ENCODE data around the gene FAF2. TPM values are rescaled to one million over a fixed set of nuclear protein-coding genes. Genes with fewer than 3 reads are reported as not detected.

FAF2 gene
- total and polyA plus RNA-seq, 10 of the 15 experiments (the other 5 are each of a cell fraction or from before 2014, with no cell fraction given): 19.0 to 45.1 (median 35.6) TPM

- TF ChIP-seq ZBTB40 (IDR thresholded peaks at IDR 0.05; ENCODE audit: borderline replicate concordance) (no peak; the same call in 1 of the 2 replicates), HSF1 (IDR thresholded peaks at IDR 0.05; ENCODE audit: low read depth, low read length) (no peak), GATAD2B (conservative IDR thresholded peaks at IDR 0.05; ENCODE audit: low read depth) (peak; percentile 53; the same call in 1 of the 2 replicates), HDAC6 (IDR thresholded peaks at IDR 0.05; ENCODE audit: unreplicated experiment) (no peak), BCL11A (IDR thresholded peaks at IDR 0.05; ENCODE audit: low read depth, low read length) (no peak), EED (IDR thresholded peaks at IDR 0.05; ENCODE audit: low read depth) (no peak; the same call in 1 of the 2 replicates), IKZF2 (IDR thresholded peaks at IDR 0.05) (no peak; a peak in 1 of 4 replicates), ZNF207 (IDR thresholded peaks at IDR 0.05; ENCODE audit: borderline replicate concordance) (no peak), FOXK2 (IDR thresholded peaks at IDR 0.05) (no peak), ZBED1 (IDR thresholded peaks at IDR 0.05; ENCODE audit: borderline replicate concordance) (no peak), ZSCAN29 (IDR thresholded peaks at IDR 0.05) (no peak), ASH2L (IDR thresholded peaks at IDR 0.05; ENCODE audit: borderline replicate concordance, low read depth) (no peak), RUNX3 (IDR thresholded peaks at IDR 0.05; ENCODE audit: low read length) (0 out of 2 replicates have a peak, but pooled peaks have one; percentile 29), SMC3 (IDR thresholded peaks at IDR 0.05; ENCODE audit: borderline replicate concordance, low read length) (no peak), ESRRA (IDR thresholded peaks at IDR 0.05; ENCODE audit: low read length) (no peak), POLR2AphosphoS5 (IDR thresholded peaks at IDR 0.05; ENCODE audit: low read length) (peak; percentile 82)
- TF ChIP-seq, protein P1, sequence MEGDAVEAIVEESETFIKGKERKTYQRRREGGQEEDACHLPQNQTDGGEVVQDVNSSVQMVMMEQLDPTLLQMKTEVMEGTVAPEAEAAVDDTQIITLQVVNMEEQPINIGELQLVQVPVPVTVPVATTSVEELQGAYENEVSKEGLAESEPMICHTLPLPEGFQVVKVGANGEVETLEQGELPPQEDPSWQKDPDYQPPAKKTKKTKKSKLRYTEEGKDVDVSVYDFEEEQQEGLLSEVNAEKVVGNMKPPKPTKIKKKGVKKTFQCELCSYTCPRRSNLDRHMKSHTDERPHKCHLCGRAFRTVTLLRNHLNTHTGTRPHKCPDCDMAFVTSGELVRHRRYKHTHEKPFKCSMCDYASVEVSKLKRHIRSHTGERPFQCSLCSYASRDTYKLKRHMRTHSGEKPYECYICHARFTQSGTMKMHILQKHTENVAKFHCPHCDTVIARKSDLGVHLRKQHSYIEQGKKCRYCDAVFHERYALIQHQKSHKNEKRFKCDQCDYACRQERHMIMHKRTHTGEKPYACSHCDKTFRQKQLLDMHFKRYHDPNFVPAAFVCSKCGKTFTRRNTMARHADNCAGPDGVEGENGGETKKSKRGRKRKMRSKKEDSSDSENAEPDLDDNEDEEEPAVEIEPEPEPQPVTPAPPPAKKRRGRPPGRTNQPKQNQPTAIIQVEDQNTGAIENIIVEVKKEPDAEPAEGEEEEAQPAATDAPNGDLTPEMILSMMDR (IDR thresholded peaks at IDR 0.05 in 2 of 3, conservative IDR thresholded peaks at IDR 0.05 in 1 of 3; ENCODE audit: control insufficient read depth in 2 of 3, extremely low read depth in 1 of 3, insufficient read depth in 1 of 3, low read depth in 3 of 3, low read length in 3 of 3): no peak
- TF ChIP-seq, protein P2, sequence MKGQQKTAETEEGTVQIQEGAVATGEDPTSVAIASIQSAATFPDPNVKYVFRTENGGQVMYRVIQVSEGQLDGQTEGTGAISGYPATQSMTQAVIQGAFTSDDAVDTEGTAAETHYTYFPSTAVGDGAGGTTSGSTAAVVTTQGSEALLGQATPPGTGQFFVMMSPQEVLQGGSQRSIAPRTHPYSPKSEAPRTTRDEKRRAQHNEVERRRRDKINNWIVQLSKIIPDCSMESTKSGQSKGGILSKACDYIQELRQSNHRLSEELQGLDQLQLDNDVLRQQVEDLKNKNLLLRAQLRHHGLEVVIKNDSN (IDR thresholded peaks at IDR 0.05; ENCODE audit: borderline replicate concordance, extremely low read length, insufficient read depth, low read depth, low read length): no peak
- TF ChIP-seq, protein P3, sequence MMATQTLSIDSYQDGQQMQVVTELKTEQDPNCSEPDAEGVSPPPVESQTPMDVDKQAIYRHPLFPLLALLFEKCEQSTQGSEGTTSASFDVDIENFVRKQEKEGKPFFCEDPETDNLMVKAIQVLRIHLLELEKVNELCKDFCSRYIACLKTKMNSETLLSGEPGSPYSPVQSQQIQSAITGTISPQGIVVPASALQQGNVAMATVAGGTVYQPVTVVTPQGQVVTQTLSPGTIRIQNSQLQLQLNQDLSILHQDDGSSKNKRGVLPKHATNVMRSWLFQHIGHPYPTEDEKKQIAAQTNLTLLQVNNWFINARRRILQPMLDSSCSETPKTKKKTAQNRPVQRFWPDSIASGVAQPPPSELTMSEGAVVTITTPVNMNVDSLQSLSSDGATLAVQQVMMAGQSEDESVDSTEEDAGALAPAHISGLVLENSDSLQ (IDR thresholded peaks at IDR 0.05): peak; percentile 31; the same call in 1 of the 2 replicates
Measured at GRCh38 chr5:176535101-176535663, 87.0 kb downstream of the FAF2 start (continued).

All from GM12878 (cell line).